Astrocyte of the hippocampus (primary cell): ENCODE data around the gene ARHGEF7.

Experiments used
- DNase-seq: peaks from one replicate; pipeline ENCODE4 v3.0.0; 2011; ENCODE audit warnings: low read depth, low spot score

The ARHGEF7 gene

DNA sequence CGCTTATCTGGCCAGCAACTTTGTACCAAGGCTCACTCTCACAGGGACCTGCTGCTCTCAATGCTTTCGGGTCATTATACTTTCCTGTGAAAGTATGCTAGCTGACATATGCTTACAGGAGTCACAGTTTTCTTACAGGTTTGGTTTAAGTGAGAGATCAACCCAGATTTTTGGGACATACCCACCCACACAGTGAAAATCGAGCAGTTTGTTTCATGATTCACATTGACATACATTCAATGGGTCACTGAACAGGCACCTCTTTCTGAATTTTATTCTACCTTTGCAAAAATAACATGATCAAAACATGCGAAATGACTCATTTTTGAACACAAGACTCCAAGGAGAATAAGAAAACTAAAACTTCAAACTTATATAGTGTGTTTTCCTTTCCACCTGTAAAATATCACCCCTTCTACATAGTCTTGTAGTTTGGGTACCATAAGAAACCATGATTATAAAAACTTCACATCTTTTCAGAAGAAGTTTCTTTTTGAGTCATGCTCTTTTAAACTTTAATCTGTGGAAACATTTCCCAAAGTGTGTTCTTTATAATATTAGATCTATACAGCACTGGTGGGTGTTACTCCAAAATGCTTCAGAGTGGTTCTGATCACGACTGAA is 161.0 kb downstream of the ARHGEF7 start:
- no peak for DNase-seq

- no peak for DNase-seq
Measured at GRCh38 chr13:111278258-111278657, 163.1 kb downstream of the ARHGEF7 start.

- DNase-seq = no peak
Measured at GRCh38 chr13:111278743-111279652, 163.9 kb downstream of the ARHGEF7 start.

- DNase-seq = no peak
Measured at GRCh38 chr13:111280226-111280625, 165.1 kb downstream of the ARHGEF7 start.

- peak; percentile 31 for DNase-seq
Measured at GRCh38 chr13:111280681-111281585, 165.8 kb downstream of the ARHGEF7 start.

- peak; percentile 29 for DNase-seq
Measured at GRCh38 chr13:111281751-111282311, 166.7 kb downstream of the ARHGEF7 start.

- DNase-seq = no peak
Measured at GRCh38 chr13:111282425-111282824, 167.3 kb downstream of the ARHGEF7 start.

GRCh38 chr13:111282997-111283396 is 167.9 kb downstream of the ARHGEF7 start:
- no peak for DNase-seq

DNA sequence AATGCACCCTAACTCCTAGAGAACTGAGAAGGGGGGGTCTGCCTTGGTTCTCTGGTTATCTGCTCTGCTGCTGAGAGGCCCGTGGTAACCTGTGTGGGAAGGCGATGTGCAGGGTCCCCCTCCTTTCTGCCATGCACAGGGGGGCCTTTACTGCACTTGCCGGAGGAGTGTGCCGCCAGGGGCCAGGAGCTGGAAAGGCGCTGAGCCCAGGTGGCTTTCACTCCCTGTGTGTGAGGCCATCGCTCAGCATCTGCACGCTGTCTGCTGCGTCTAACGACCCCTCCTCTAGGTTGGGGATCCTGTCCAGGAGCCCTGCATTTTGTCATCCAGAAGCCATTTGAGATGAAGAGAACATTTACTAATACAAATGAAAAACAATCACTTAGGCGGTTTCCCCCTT is 168.3 kb downstream of the ARHGEF7 start:
- DNase-seq = no peak

GRCh38 chr13:111283991-111284390 is 168.9 kb downstream of the ARHGEF7 start:
- DNase-seq = peak; percentile 12

GRCh38 chr13:111284565-111284964 is 169.5 kb downstream of the ARHGEF7 start:
- DNase-seq = no peak

GRCh38 chr13:111286162-111286561 is 171.1 kb downstream of the ARHGEF7 start:
- no peak for DNase-seq

DNA sequence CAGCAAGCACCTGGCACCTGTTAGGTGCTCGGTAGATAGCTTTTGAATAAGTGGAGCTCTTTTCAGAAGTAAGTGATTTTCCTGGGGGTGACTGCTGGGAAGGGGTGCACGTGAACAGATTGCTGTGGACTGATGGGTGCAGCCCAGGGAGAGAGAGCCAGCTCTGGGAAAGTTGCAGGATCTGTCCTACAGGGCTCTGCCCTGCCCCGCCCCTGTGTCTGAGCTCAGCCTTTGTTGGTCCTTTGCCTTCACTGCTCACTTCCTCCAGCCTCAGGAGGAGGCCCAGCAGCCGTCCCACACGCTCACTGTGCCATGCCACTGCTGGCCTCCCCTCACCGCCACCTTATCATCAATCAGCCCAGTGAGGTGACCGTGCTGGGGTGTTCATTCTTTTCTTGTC is 171.6 kb downstream of the ARHGEF7 start:
- DNase-seq = no peak

- DNase-seq = no peak
Measured at GRCh38 chr13:111287201-111287600, 172.1 kb downstream of the ARHGEF7 start.

- DNase-seq = no peak
Measured at GRCh38 chr13:111288276-111288675, 173.2 kb downstream of the ARHGEF7 start.

DNA sequence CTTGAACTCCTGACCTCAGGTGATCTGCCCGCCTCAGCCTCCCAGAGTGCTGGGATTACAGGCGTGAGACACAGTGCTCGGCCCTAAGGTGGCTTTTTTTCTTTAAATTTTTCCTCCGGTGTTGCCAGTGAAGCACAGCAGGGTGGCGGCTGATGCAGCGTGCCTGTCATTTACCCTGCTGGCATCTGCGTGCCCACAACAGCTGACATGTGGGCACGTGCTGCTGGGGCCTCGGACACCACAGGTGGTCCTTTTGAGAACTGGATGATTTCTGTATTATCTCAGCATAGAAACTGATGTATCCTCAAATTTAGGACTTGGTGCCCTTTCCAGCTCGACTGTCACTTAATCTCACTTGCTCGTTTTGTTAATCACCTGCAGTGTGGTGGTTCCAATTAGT is 174.1 kb downstream of the ARHGEF7 start:
- no peak for DNase-seq

- DNase-seq = no peak
Measured at GRCh38 chr13:111291908-111292307, 176.8 kb downstream of the ARHGEF7 start.

DNA sequence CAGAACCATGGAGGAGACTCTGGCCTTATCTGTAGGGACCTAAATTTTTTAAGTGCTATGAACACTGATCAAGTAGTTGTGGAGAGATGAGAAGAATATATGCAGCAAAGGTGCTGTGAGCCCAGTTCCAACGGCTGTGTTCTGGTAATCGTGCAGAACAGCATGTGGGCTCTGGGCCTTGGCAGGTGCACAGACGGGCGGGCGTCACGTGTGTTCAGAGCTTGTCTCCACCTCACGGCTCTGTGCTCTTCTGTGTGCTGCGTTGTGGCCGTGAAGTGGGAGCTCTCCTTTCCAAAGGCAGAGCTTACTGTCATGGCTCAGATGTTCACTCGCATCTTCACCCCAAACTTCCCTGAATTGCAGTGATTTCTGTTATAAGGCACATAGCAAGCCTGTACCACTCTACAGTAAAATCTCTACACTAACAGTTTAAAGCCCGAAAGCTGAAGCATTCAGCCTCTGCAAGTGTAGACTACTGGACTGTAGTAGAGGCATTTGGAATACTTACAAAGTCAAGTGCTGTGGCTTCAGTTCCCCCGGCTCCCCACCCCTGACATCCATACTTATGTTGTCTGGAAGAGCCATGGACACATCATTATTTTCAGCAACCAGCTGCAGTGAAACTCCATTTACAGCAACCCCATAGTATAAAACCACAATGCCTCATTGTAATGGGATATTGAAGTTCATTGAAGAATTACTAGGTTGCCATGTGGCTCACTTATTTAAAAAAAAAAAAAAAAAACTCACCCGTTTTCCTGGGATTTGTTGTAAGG is 177.8 kb downstream of the ARHGEF7 start:
- no peak for DNase-seq

GRCh38 chr13:111295886-111296285 is 180.8 kb downstream of the ARHGEF7 start:
- no peak for DNase-seq

DNA sequence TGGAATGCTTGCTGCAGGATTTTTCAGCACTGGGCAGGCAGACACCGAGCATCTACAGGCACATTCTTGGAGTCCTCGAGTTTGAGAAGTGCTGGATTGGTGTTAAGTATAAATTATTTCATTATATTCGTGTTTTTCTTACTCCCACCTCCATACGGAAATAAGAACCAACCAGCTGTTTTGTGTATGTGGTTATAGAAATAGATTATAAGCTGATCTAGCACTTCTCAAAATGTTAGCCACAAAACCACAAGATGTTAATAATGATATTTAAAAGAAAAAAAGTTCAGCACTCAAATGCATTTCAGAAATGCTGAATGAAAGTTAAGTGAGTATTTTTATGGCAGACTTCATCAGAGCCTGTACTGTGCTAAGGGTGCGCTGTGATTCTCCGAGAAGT is 181.3 kb downstream of the ARHGEF7 start:
- no peak for DNase-seq
